ENCODE measurements around the gene CD3E. TPM values are rescaled to one million over a fixed set of nuclear protein-coding genes. Genes with fewer than 3 reads are reported as not detected.

Gene CD3E
- total and polyA plus RNA-seq, 2 of the 13 experiments (the other 11 are each of a cell fraction or from before 2014, with no cell fraction given), result not detected

DNA sequence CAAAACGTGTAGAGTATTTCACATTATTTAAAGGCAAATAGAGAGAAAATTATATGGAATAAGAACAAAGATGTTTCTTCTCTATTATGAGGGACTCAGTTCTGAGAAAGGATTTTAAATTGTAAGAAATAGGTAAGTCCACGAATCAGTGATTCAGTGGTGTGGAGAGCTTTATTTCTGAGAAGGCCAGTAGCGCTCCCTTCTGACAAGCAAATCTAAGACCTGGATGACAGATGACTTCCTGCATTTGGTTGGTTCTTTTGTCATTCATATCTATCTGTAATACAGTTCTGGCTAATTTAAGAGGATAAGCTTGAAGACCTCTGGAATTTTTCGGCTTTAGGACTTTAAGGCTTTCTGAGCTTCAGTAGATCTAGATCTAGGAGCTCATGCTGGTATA is 7.0 kb downstream of the CD3E start (continued):
- TF ChIP-seq, protein P1, sequence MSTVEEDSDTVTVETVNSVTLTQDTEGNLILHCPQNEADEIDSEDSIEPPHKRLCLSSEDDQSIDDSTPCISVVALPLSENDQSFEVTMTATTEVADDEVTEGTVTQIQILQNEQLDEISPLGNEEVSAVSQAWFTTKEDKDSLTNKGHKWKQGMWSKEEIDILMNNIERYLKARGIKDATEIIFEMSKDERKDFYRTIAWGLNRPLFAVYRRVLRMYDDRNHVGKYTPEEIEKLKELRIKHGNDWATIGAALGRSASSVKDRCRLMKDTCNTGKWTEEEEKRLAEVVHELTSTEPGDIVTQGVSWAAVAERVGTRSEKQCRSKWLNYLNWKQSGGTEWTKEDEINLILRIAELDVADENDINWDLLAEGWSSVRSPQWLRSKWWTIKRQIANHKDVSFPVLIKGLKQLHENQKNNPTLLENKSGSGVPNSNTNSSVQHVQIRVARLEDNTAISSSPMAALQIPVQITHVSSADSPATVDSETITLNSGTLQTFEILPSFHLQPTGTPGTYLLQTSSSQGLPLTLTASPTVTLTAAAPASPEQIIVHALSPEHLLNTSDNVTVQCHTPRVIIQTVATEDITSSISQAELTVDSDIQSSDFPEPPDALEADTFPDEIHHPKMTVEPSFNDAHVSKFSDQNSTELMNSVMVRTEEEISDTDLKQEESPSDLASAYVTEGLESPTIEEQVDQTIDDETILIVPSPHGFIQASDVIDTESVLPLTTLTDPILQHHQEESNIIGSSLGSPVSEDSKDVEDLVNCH (CRISPR knock-in tag; IDR thresholded peaks at IDR 0.05), result no peak

DNA sequence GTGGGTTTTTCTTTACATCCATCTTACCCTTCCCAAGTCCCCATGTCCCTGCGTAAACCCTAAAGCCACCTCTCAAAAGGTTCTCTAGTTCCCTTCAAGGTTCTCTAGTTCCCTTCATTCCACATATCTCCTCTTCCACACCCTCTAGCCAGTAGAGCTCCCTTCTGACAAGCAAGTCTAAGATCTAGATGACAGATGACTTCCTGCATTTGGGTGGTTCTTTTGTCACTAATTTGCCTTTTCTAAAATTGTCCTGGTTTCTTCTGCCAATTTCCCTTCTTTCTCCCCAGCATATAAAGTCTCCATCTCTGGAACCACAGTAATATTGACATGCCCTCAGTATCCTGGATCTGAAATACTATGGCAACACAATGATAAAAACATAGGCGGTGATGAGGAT is 7.8 kb downstream of the CD3E start:
- intact Hi-C loops (cut with micrococcal nuclease; ENCODE audit: unreplicated experiment) (no loop called here), in situ Hi-C loops (cut with HindIII; ENCODE audit: extremely low pct_ligation_motif_present, low pct_unique_long_range_greater_than_20kb) (loop anchor here (5.0 kb wide), 1 partner anchor 40 kb away; no protein-coding TSS in a partner anchor)
- no peak overlapping the region for H3K27ac ChIP-seq (ENCODE audit: extremely low read length, insufficient read depth, low read length)
- no peak overlapping the region for H2AFZ ChIP-seq (ENCODE audit: low read length)
- DNase-seq (ENCODE audit: low spot score) (no peak), ATAC-seq (no peak), FAIRE-seq (no peak)
- no peaks in the 10 kb centered on the region for H3K9me3 ChIP-seq (ENCODE audit: low read length)
- CTCF ChIA-PET (ENCODE audit: low intra/inter-chr PET ratio, low total read pairs), result no interaction called here
- peaks cover 2 to 46% of the 10 kb centered on the region in 2 experiments; a peak in 4 of 5 replicates for H3K27me3 ChIP-seq (ENCODE audit: control insufficient read depth in 1 of 2, insufficient read depth in 2 of 2, low read length in 2 of 2)
- no peaks in the 10 kb centered on the region for H3K79me2 ChIP-seq (ENCODE audit: insufficient read depth, low read length)
- BruUV-seq (replicated peaks), result no TSS peak
- H4K20me1 ChIP-seq (ENCODE audit: insufficient read depth, low read length), result no peaks in the 10 kb centered on the region; the same call in 1 of the 2 replicates
- no peak overlapping the region for H3K4me2 ChIP-seq (ENCODE audit: low read depth, low read length)
- POLR2A ChIA-PET, result no interaction called here
- no peak overlapping the region for H3K4me3 ChIP-seq (replicated peaks in 1 of 3; ENCODE audit: insufficient read depth in 1 of 3, low read depth in 2 of 3, low read length in 3 of 3)
- no peaks in the 10 kb centered on the region for H3K36me3 ChIP-seq (replicated peaks in 1 of 2; ENCODE audit: control insufficient read depth in 1 of 2, insufficient read depth in 2 of 2, low read length in 2 of 2)
- peaks cover 29% of the 10 kb centered on the region for H3K4me1 ChIP-seq (ENCODE audit: insufficient read depth, low read length)
- H3K9ac ChIP-seq (ENCODE audit: insufficient read depth, low read depth, low read length), result no peak overlapping the region
- 80% methylated on average over 2 of the region's 2 CpGs for WGBS (ENCODE audit: low lambda C conversion rate)
- TF ChIP-seq ZNF800 (CRISPR knock-in tag; IDR thresholded peaks at IDR 0.05) (no peak), ZNF737 (CRISPR knock-in tag; IDR thresholded peaks at IDR 0.05; ENCODE audit: borderline replicate concordance) (no peak), YEATS2 (CRISPR knock-in tag; IDR thresholded peaks at IDR 0.05; ENCODE audit: borderline replicate concordance) (no peak), ZNF441 (CRISPR knock-in tag; IDR thresholded peaks at IDR 0.05; ENCODE audit: borderline replicate concordance) (no peak), CENPX (CRISPR knock-in tag; IDR thresholded peaks at IDR 0.05) (no peak), ZNF878 (CRISPR knock-in tag; IDR thresholded peaks at IDR 0.05) (no peak), ATF5 (CRISPR knock-in tag; IDR thresholded peaks at IDR 0.05; ENCODE audit: low read depth) (no peak), NR2F2 (IDR thresholded peaks at IDR 0.05; ENCODE audit: borderline replicate concordance, low read depth) (no peak)
- TF ChIP-seq, protein P2, sequence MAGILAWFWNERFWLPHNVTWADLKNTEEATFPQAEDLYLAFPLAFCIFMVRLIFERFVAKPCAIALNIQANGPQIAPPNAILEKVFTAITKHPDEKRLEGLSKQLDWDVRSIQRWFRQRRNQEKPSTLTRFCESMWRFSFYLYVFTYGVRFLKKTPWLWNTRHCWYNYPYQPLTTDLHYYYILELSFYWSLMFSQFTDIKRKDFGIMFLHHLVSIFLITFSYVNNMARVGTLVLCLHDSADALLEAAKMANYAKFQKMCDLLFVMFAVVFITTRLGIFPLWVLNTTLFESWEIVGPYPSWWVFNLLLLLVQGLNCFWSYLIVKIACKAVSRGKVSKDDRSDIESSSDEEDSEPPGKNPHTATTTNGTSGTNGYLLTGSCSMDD (CRISPR knock-in tag; IDR thresholded peaks at IDR 0.05), result no peak
- TF ChIP-seq, protein P3, sequence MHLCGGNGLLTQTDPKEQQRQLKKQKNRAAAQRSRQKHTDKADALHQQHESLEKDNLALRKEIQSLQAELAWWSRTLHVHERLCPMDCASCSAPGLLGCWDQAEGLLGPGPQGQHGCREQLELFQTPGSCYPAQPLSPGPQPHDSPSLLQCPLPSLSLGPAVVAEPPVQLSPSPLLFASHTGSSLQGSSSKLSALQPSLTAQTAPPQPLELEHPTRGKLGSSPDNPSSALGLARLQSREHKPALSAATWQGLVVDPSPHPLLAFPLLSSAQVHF (CRISPR knock-in tag; IDR thresholded peaks at IDR 0.05), result no peak
